Coronary artery (tissue), 2 donors: ENCODE data around the gene C15orf39.

Source experiments
- DNase-seq: peaks from one replicate; pipeline ENCODE4 v3.0.0-alpha.2; 2017; ENCODE audit warnings: low spot score
- H3K27ac ChIP-seq, 2 donors: fragments of 200-600 bp; sonication (generic); one replicate each; pipeline ENCODE4 v1.5.1; 2016 to 2019
- H3K4me3 ChIP-seq: fragments of 200-600 bp; sonication (generic); 2 replicates; pipeline ENCODE4 v1.5.1; 2016; ENCODE audit warnings: mild to moderate bottlenecking, moderate library complexity
- CTCF ChIP-seq: fragments of 200-600 bp; sonication (generic); IDR thresholded peaks from one replicate; pipeline ENCODE4 v1.5.1; 2019; ENCODE audit warnings: antibody characterized with exemption

Gene C15orf39

DNA sequence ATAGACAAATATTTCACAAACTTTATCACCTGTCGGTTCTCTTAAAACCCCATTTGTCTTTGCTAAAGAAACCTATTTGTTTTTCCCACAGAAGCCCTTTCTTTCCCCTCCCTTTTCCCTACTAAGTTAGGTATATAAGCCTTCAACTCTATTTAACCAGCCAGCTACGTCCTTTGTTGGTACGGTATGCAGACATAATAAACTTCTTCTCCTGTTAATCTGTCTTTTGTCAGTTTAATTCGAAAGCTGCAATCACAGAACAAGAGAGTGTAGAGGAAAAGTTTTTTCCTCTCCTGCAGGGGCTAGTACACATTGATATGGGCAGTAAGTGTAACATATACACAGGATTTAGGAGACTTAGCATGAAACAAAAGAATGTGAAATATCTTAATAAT, 21.9 kb upstream of the C15orf39 start:
- no peak for DNase-seq
- no peak for TF ChIP-seq CTCF
- peak overlapping the region in 1 of 2 donors; percentile 34 for H3K27ac ChIP-seq
- no peak overlapping the region for H3K4me3 ChIP-seq

GRCh38 chr15:75181780-75182179, 19.9 kb upstream of the C15orf39 start:
- Histone ChIP-seq H3K4me3 (no peak overlapping the region), H3K27ac (no peak overlapping the region)
- no peak for DNase-seq
- TF ChIP-seq CTCF: no peak

- DNase-seq: no peak
- Histone ChIP-seq H3K27ac (no peak overlapping the region), H3K4me3 (no peak overlapping the region)
- TF ChIP-seq CTCF: no peak
Measured at GRCh38 chr15:75182187-75183131, 19.2 kb upstream of the C15orf39 start.

DNA sequence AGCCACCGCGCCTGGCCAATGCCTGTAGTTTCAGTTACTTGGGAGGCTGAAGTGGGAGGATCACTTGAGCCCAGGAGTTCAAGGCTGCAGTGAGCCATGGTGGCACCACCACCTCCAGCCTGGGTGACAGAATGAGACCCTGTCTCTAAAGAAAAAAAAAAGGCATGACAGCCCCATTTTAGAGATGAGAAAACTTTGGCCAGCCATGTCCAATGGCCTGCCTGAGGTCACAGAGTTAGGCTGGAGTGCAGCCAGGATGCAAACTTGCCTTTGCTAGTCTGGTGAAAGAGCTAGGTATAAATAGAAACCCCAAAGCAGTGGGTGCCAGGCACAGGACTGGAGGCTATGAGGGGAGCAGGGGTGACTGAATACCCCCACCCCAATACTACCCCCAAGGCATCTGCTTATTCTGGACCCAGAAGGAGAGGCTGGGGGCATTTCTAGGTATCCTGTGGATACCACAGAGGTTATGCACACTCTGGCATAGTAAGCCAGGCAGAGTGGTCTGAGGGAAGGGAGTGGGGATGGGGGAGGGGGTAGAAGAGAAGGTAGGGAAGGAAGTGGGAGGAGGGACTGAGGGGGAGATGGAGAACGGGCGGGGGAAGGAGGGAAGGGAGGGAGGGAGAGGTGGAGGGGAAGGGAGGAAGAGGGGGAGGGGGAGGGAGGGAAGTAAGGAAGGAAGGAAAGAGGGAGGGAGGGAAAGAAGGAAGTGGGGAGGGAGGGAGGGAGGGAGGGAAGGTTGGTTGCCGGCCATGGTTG, 16.2 kb upstream of the C15orf39 start:
- no peak overlapping the region for H3K4me3 ChIP-seq
- no peak for DNase-seq
- H3K27ac ChIP-seq: no peak overlapping the region
- no peak for TF ChIP-seq CTCF

DNA sequence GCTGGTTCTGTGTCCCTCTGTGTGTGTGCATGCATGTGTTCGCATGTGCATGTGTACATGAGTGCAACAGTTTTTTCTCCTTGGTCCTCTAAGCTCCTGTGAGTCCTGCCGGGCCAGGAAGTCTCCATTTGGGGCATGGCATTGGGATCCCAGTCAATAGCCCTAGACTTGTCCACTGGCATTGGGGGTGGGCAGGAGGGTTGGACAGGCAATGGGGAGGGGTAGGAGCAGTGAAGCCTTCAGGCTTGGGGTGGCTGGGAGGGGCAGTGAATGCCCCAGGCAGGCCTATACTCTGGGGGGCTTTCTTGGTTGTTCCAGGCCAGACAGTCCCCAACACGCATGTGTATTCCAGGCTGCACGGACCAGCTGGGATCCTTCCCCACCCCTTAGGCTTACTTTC, 15.6 kb upstream of the C15orf39 start:
- Histone ChIP-seq H3K4me3 (no peak overlapping the region), H3K27ac (no peak overlapping the region)
- no peak for TF ChIP-seq CTCF
- DNase-seq: no peak

GRCh38 chr15:75188499-75188898, 13.2 kb upstream of the C15orf39 start:
- no peak overlapping the region for H3K4me3 ChIP-seq
- DNase-seq: no peak
- no peak for TF ChIP-seq CTCF
- no peak overlapping the region for H3K27ac ChIP-seq
